Limb (tissue), 2 donors: ENCODE data around the gene TEAD1.

Experiments used
- DNase-seq, 2 donors: peaks; one replicate each; pipeline ENCODE4 v3.0.0-alpha.2; 2016; ENCODE audit errors: extremely low spot score in 2 of 2

TEAD1 gene

GRCh38 chr11:12666915-12667314 lies 7.3 kb upstream of the TEAD1 start:
- DNase-seq = no peak

- DNase-seq = no peak
Measured at GRCh38 chr11:12667646-12668045, 6.6 kb upstream of the TEAD1 start.

- DNase-seq = no peak
Measured at GRCh38 chr11:12668166-12668565, 6.1 kb upstream of the TEAD1 start.

DNA sequence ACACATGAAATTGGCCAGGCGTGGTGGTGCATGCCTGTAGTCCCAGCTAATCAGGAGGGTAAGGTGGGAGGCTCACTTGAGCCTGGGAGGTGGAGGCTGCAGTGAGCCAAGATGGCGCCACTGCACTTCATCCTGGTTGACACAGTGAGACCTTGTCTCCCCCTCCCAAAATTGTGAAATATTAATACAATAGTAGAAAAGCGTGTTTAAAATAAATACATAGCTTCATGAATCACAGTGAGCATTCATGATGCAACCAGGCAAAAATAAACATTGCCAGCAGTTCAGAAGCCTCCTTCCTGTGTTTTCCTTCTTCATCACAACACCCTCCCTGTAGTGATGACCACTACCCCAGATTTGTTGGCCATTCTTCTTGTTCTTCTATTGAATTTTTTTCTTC lies 4.3 kb upstream of the TEAD1 start:
- no peak for DNase-seq

DNA sequence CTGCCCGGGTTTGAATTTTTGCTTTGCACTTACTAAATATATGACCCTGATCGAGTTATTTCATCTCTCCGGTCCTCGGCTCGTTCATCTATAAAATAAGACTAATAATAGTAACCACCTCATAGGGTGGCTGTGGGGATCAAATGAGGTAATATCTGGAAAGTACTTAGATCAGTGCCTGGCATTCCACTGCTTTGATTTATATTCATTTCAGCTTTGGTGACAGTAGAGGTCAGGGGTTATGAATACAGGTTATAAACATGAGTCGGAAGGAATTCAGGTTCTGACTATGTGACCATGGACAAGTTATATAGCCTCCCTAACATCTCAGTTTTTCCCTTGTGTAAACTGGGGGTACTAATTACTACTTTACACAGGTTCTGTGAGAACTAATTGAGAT lies 2.9 kb upstream of the TEAD1 start:
- DNase-seq = no peak

- no peak for DNase-seq
Measured at GRCh38 chr11:12673601-12673923, 659 bp upstream of the TEAD1 start.

DNA sequence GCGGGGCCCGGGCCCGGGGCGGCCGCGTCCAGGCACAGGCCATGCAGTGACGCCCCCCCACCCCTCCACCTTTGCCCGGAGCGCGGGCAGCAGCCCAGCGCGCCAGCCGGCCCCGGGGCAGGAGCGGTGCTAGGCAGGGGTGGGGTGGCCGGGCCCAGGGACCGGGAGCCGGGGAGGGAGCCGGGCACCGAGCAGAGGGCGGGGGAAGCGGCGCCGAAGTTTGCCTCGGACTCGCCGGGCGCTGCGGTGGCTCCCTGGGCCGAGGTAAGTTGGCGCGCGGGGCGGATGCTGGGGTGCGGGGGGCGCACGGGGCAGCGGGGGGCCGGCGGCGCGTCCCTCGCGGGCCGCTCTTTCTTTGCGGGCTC lies 332 bp downstream of the TEAD1 start:
- no peak for DNase-seq

DNA sequence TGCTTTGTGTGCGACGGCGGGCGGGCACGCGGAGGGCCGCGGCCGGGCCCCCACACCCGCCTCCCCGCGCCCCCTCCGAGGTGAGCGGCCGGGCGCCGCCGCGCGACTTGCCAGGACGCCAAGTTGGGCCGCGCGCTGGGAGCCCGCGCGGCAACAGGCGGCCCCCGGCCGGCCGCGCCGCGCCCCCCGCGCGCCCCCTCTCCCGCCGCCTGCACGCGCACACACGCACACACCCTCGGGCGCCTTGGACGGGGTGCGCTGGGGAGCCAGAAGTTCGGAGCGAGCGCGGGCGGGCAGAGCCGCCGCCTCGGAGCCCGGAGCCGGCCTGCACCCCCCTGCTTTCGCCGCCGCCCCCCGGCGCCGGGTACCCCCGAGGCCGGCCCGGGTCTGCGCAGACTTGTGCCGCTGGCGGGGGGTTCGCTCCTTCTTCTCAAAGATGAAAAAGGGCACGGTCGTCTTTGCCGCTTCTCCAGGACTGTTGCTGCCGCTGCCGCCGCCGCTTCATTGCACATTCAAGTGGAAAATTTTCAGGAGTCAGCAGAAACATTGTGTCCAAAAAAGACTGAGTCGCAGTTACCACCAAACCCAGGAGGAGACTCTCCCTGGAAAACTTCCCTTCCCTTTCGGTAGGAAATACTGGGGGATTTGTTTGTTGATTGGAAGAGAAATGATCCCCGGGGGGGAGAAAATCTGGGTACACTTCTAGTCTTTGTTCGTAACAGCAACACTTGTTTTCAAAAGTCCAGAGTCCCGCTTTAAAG lies 895 bp downstream of the TEAD1 start:
- DNase-seq = peak in 1 of 2 donors; percentile 70

DNA sequence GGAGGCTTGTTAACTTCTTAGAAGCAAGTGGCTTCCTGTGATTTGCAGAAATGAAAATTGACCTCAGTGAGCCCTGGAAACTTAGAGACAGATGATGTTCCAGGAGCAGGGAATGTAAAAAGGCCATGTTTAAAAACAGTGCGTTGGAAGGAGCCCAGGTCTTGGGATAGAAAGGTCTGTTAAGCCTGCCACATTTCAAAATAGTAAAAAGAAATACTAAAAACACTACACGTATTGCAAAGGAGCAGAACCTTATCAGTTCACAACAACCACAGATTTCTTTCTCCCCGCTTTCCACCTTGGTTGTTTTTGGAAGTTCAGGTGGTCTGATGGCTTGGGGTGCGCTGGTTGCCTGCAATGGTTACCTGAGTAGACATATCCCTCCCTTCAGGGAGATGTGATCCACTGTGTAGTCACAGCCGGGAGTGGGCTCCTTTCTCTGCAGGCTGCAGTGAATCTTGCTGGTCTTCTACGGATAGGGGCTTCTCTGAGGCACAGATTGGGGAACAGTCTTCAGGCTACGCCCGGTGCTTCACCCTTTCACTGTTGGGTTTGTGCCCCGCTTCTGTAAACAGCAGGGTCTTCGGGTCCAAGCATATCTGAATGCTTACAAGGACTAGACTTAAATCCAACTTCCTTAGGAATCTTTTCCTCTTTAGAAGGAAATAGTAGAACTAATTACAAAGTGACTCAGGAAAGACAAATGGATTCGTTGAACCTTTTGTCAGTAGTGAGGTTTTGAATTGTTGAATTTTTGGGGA lies 1.9 kb downstream of the TEAD1 start:
- peak in 1 of 2 donors; percentile 49 for DNase-seq

DNA sequence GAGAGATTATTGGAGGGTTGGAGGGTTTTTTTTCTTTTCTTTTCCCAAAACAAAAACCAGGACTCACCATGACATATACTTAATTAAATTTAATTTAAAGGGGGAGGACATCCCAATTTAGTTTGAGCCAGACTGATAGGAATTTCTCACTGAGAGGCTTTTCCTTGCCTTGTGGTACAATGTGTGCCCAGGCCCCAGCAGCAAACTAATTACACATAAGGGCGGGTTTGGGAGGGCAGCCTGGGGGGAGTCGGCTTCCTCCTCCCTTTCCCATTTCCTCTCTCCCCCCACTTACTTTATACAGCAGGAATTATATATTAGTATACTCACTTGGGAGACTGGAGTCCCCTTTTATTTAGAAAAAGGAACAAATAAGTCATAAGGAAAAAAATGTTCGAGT lies 2.9 kb downstream of the TEAD1 start:
- DNase-seq = no peak

DNA sequence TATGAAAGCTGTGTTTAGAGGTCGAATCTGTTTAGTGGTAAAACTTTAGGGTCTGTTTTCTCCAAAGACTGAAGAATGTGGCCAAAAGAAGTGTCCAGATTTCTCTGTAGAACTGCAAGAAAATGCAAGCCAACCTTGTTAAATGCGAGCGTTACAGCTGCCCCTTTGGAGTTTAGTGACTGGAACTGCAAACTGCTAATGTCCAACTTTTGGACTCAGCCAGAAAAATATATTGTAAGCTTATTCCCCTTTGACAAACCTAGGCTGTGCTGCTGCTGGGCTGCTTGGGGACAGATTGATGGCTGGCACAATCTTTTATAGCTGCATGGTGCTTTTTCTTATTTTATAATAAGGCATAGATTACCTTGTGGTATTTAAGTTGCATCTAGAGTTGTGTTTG lies 3.9 kb downstream of the TEAD1 start:
- DNase-seq = no peak

DNA sequence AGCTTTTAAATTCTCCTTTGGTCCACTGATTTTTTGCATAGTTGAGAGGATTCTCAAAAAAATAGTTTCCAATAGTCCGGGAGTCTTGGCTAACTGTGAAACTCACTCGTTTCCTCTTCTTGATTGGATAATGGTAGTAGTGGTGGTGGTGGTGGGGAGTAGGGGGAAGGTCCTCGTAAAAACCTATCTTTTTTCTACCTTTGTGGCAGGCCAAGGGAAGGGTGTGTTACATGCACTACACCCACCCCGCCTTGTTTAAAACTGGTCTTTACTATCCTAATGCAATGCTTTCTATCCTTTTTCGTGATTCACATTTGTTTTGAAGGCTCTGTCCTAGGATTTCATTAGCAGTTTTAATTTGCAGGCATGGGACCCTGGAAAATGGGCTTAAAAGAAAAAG lies 4.8 kb downstream of the TEAD1 start:
- no peak for DNase-seq

DNA sequence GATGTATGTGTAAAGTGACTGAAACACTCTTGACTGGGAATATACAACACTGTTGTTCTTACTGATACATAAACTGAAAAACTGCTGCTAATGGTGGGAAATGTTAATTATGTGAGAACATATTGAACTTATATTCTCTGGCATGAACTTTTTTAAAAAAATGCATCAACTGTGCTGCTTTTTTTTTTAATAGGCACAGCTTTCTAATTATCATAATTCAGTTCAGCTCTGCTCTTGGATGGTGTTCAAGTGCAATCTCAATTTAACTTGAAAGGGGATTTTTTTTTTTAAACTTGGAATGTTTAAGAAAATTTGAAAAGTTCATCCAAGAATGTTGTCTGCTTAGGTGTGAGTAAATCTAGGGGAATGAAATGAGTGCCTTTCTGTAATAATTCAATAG lies 5.2 kb downstream of the TEAD1 start:
- DNase-seq = no peak

DNA sequence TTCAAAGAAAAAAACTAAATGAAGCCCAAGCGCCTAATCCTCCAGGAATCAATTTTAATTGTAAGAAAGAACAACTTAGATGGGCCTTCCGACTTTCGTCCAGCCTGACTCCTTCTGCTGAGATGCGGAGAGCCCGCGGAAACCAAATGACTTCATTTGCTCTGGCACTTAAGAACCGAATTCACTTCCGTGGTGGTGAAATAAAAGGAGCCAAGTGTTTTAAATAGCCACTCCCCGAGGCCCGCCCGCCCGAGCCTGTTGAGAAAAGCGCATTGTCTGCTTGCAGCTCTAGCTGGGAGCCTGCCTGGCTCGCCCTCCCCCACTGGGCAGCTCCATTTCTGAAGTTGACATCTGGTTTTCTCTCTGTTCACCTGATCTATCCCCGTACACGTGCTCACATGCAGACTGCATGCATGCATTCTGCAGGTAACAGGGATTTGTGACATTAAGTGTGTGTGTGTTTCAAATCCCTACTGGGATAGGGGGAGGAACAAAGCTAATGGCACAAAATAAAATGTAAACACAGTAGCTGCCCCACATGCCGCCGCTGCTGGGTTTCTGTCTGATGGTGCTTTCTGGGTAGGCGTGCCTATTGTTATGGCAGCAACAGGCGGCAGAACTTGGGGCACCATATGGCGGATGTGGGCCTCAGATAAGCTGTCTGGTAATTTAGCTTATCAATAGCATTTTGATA lies 6.2 kb downstream of the TEAD1 start:
- DNase-seq = peak; percentile 61 to 79

- DNase-seq = no peak
Measured at GRCh38 chr11:12680940-12681258, 6.7 kb downstream of the TEAD1 start.

DNA sequence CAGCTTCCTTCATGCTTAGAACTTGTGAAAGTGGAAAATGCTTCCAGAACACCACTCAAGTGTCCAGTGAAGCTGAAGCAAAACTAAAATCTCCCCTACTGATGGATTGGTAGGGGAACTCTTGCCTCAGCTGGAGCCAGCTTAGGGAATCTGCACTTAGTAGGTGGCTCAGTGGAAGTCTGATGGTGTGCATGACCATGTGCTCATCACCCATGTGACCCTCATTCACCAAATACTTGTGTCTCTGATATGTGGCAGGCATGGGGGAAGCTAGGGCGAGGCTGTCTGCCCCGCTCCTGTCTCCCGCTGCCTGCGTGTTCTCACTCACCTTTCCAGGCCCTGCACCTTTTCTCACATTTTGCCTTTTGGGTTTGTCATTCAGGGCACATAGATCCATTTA lies 7.2 kb downstream of the TEAD1 start:
- no peak for DNase-seq

GRCh38 chr11:12682288-12682687 lies 8.1 kb downstream of the TEAD1 start:
- DNase-seq = no peak

DNA sequence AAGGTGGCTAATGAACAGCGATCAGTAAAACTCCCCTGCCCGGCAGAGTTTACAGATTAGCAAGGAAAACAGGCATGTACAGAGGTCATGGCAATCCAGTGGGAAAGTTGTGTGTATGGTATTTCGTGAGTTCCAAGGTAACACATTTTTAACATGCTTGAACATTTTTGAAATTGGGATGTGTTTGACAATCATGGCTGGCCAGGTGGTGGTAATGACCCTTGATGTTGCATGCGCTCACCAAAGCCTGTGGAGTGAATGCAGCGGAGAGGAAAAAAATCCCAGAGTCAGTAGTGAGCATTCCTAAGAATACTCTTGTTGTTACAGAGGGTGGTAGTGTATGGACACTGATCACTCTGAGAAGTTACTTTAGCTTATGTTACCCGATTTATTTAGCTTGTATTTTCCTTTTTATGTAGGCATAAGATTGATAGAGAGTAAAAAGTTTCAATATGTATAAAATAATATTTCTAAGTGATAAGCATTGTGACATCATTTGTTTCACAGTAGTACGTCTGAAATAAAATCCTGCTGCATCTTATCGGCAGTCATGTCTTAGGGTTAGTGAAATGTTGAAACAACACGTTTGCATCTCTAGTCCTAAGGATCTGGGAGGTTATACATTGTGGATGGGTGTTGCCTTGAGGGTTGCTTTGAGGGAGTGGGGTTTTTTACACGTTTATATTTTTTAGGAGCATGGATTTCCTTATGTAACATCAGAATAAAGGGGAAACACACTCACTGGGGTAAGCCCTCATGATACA lies 8.7 kb downstream of the TEAD1 start:
- DNase-seq = no peak

- DNase-seq = no peak
Measured at GRCh38 chr11:12683874-12684273, 9.7 kb downstream of the TEAD1 start.

DNA sequence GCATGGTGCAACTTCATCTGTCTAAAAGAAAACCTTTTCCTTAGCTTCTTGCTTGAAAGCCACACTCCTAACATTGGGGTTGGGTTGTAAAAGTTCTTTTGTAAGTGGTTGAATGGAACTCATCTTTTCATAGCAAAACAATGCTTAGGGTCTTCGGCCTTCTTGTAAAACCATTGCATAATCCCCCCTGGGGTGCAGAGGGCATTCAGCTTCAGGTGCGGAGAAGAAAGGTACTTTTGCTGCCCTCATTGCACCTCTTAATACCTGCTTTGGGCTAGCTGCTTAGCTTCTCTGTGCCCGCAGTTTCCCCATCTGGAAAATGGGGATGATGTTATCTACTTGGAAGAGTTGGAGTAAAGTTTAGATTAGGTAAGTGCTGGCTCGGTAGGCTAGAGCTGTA lies 10.1 kb downstream of the TEAD1 start:
- DNase-seq = no peak

GRCh38 chr11:12684816-12685215 lies 10.6 kb downstream of the TEAD1 start:
- no peak for DNase-seq

DNA sequence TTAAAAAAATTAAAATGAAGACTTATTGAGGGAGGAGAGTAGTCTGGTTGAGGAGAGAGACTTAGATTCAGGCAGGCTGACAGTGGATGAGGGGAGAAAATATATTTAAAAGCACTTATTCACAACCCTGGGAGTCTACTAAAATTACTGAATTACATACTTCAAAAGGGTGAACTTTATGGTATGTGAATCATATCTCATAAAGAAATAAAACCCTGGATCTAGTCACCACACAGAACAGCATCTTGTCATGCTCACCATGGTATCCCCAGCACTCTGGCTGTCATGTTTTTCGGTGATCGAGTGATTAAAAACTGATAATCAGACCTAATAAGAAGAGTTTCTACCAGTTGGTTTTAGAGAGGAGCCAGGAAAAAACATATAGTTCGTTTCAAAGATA lies 11.0 kb downstream of the TEAD1 start:
- no peak for DNase-seq
